ENCODE data around the gene ALK. TPM values are rescaled to one million over a fixed set of nuclear protein-coding genes. Genes with fewer than 3 reads are reported as not detected.

ALK gene
- total RNA-seq, 1 donor from 2014 or later, result 0.52 TPM

DNA sequence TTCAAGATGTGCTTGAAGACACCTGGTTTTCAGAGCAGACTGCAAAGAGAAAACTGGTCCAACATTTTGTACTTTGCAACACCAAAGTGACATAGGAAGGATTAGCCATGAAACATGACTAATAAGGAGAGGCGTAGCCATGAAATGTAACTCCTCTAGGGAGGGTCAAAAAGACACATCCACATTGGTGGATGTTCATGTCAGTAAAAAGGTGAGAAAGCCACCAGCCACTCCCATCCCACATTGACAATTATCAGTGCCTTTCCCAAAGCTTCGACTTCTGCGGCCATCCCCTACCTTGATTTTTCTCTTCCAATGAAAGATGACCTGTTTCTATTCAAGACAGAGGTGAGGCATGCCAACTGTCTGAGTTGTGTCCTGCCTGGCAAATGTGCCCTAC lies 223.2 kb downstream of the ALK start:
- Histone ChIP-seq H3K36me3 (ENCODE audit: control insufficient read depth in 3 of 3, insufficient read depth in 3 of 3, low read length in 3 of 3) (no peaks in the 10 kb centered on the region), H3K4me3 (ENCODE audit: low read length in 3 of 3) (no peak overlapping the region), H3K27me3 (ENCODE audit: control insufficient read depth in 3 of 3, insufficient read depth in 3 of 3, low read length in 3 of 3) (no peaks in the 10 kb centered on the region), H3K27ac (ENCODE audit: low read depth, low read length) (no peak overlapping the region), H3K4me1 (ENCODE audit: control insufficient read depth in 3 of 3, insufficient read depth in 3 of 3, low read length in 3 of 3) (no peaks in the 10 kb centered on the region), H3K9ac (ENCODE audit: low read depth in 1 of 3, low read length in 3 of 3) (no peak overlapping the region), H3K9me3 (ENCODE audit: control insufficient read depth in 3 of 3, low read length in 3 of 3) (no peaks in the 10 kb centered on the region)

DNA sequence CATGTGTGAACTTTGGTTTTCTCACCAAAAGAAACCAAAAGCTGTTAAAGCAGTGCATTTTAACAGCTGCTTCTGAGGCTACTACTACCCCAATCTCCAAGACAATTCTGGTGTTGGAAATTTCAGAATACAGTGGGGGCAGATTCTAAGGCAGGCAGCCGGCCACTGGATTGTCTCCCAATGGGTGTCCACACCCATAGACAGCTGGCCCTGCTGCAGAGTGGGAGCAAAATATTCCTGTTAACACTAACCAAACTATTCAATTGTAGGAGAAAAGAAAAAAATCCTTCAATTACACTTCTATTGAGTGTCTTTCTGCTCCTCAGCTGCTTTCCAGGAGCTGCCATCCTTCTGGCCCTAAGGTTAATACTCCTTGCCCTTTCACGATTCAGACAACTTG lies 223.7 kb downstream of the ALK start:
- H3K27me3 ChIP-seq (ENCODE audit: control insufficient read depth in 3 of 3, insufficient read depth in 3 of 3, low read length in 3 of 3), result no peaks in the 10 kb centered on the region
- no peak overlapping the region for H3K4me3 ChIP-seq (ENCODE audit: low read length in 3 of 3)
- no peak overlapping the region for H3K27ac ChIP-seq (ENCODE audit: low read depth, low read length)
- no peaks in the 10 kb centered on the region for H3K36me3 ChIP-seq (ENCODE audit: control insufficient read depth in 3 of 3, insufficient read depth in 3 of 3, low read length in 3 of 3)
- no peaks in the 10 kb centered on the region for H3K4me1 ChIP-seq (ENCODE audit: control insufficient read depth in 3 of 3, insufficient read depth in 3 of 3, low read length in 3 of 3)
- no peak overlapping the region for H3K9ac ChIP-seq (ENCODE audit: low read depth in 1 of 3, low read length in 3 of 3)
- no peaks in the 10 kb centered on the region for H3K9me3 ChIP-seq (ENCODE audit: control insufficient read depth in 3 of 3, low read length in 3 of 3)

DNA sequence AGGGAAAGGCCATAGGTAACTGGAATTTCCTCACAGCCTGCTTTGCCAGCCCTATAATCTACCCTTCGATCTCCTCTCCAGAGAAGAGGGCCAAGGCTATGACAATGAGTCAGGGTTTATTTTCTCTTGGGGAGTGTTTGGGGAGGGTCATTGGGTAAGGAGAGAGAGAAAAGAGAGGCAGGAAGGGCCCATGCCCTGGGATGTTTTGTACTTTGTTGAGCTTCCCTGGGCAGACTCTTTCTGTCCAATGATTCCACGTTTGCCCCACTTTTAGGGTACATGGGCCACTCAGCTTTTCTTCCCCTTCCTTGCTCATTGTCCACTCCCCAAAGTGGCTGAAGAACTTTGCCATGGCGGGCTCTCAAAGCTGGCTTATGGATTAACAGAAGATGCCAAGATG lies 224.2 kb downstream of the ALK start:
- H3K9me3 ChIP-seq (ENCODE audit: control insufficient read depth in 3 of 3, low read length in 3 of 3), result no peaks in the 10 kb centered on the region
- no peaks in the 10 kb centered on the region for H3K4me1 ChIP-seq (ENCODE audit: control insufficient read depth in 3 of 3, insufficient read depth in 3 of 3, low read length in 3 of 3)
- H3K36me3 ChIP-seq (ENCODE audit: control insufficient read depth in 3 of 3, insufficient read depth in 3 of 3, low read length in 3 of 3), result no peaks in the 10 kb centered on the region
- H3K4me3 ChIP-seq (ENCODE audit: low read length in 3 of 3), result no peak overlapping the region
- no peak overlapping the region for H3K9ac ChIP-seq (ENCODE audit: low read depth in 1 of 3, low read length in 3 of 3)
- no peak overlapping the region for H3K27ac ChIP-seq (ENCODE audit: low read depth, low read length)
- no peaks in the 10 kb centered on the region for H3K27me3 ChIP-seq (ENCODE audit: control insufficient read depth in 3 of 3, insufficient read depth in 3 of 3, low read length in 3 of 3)

GRCh38 chr2:29694741-29695140 lies 226.6 kb downstream of the ALK start:
- Histone ChIP-seq H3K4me1 (ENCODE audit: control insufficient read depth in 3 of 3, insufficient read depth in 3 of 3, low read length in 3 of 3) (no peaks in the 10 kb centered on the region), H3K9ac (ENCODE audit: low read depth in 1 of 3, low read length in 3 of 3) (no peak overlapping the region), H3K4me3 (ENCODE audit: low read length in 3 of 3) (no peak overlapping the region), H3K36me3 (ENCODE audit: control insufficient read depth in 3 of 3, insufficient read depth in 3 of 3, low read length in 3 of 3) (no peaks in the 10 kb centered on the region), H3K27ac (ENCODE audit: low read depth, low read length) (no peak overlapping the region), H3K27me3 (ENCODE audit: control insufficient read depth in 3 of 3, insufficient read depth in 3 of 3, low read length in 3 of 3) (no peaks in the 10 kb centered on the region), H3K9me3 (ENCODE audit: control insufficient read depth in 3 of 3, low read length in 3 of 3) (no peaks in the 10 kb centered on the region)

DNA sequence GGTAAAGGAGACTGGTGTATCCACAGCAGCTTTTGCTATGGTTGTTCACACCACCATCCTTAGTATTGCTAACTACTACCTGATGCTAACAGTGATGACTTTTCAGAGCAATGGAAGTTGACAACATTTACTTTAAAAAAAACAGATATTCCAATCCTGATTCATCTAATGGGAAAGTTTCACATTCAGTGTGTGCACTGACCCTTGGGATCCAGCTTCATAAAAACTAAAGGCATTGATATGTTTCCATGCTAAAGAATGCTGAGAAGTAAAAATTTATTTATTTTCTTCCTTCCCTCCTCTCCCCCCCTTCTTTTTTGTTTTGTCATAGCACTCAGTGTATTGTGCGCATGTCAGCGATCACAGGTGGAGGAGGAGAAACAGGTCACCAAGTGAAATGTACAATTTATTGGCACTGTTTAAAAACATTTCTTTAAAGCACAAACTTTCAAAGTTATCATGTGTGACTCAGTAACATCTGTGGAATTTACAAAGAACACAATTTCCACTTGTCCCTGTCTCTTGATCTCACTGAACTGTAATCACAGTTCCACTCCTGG lies 229.9 kb downstream of the ALK start:
- no peak overlapping the region for H3K9ac ChIP-seq (ENCODE audit: low read depth in 1 of 3, low read length in 3 of 3)
- H3K4me3 ChIP-seq (ENCODE audit: low read length in 3 of 3), result no peak overlapping the region
- H3K27me3 ChIP-seq (ENCODE audit: control insufficient read depth in 3 of 3, insufficient read depth in 3 of 3, low read length in 3 of 3), result peaks cover 0 to 4% (median 0%) of the 10 kb centered on the region in 3 donors
- no peaks in the 10 kb centered on the region for H3K36me3 ChIP-seq (ENCODE audit: control insufficient read depth in 3 of 3, insufficient read depth in 3 of 3, low read length in 3 of 3)
- H3K4me1 ChIP-seq (ENCODE audit: control insufficient read depth in 3 of 3, insufficient read depth in 3 of 3, low read length in 3 of 3), result no peaks in the 10 kb centered on the region
- no peak overlapping the region for H3K27ac ChIP-seq (ENCODE audit: low read depth, low read length)
- H3K9me3 ChIP-seq (ENCODE audit: control insufficient read depth in 3 of 3, low read length in 3 of 3), result no peaks in the 10 kb centered on the region

DNA sequence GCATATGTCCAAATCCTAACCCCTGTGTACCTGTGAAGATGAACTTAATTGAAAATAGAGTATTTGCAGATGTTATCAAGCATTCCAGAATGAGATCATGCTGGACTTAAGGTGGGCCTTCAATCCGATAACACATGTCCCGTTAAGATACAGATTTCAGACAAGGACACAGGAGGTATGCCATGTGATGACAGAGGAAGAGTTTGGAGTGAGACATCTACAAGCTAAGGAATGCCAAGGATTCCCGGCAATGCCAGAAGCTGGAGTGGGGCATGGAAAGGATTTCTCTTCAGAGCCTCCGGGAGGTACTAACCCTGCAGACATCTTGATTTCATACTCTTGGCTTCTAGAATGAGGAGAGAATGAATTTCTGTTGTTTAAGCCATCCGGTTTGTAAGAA lies 231.7 kb downstream of the ALK start:
- no peaks in the 10 kb centered on the region for H3K9me3 ChIP-seq (ENCODE audit: control insufficient read depth in 3 of 3, low read length in 3 of 3)
- no peak overlapping the region for H3K4me3 ChIP-seq (ENCODE audit: low read length in 3 of 3)
- H3K9ac ChIP-seq (ENCODE audit: low read depth in 1 of 3, low read length in 3 of 3), result no peak overlapping the region
- no peaks in the 10 kb centered on the region for H3K36me3 ChIP-seq (ENCODE audit: control insufficient read depth in 3 of 3, insufficient read depth in 3 of 3, low read length in 3 of 3)
- H3K27me3 ChIP-seq (ENCODE audit: control insufficient read depth in 3 of 3, insufficient read depth in 3 of 3, low read length in 3 of 3), result peaks cover 0 to 4% (median 0%) of the 10 kb centered on the region in 3 donors
- H3K27ac ChIP-seq (ENCODE audit: low read depth, low read length), result no peak overlapping the region
- H3K4me1 ChIP-seq (ENCODE audit: control insufficient read depth in 3 of 3, insufficient read depth in 3 of 3, low read length in 3 of 3), result no peaks in the 10 kb centered on the region

GRCh38 chr2:29688429-29688828 lies 233.0 kb downstream of the ALK start:
- no peak overlapping the region for H3K27ac ChIP-seq (ENCODE audit: low read depth, low read length)
- H3K9me3 ChIP-seq (ENCODE audit: control insufficient read depth in 3 of 3, low read length in 3 of 3), result no peaks in the 10 kb centered on the region
- H3K4me1 ChIP-seq (ENCODE audit: control insufficient read depth in 3 of 3, insufficient read depth in 3 of 3, low read length in 3 of 3), result no peaks in the 10 kb centered on the region
- no peak overlapping the region for H3K4me3 ChIP-seq (ENCODE audit: low read length in 3 of 3)
- H3K36me3 ChIP-seq (ENCODE audit: control insufficient read depth in 3 of 3, insufficient read depth in 3 of 3, low read length in 3 of 3), result no peaks in the 10 kb centered on the region
- no peak overlapping the region for H3K9ac ChIP-seq (ENCODE audit: low read depth in 1 of 3, low read length in 3 of 3)
- H3K27me3 ChIP-seq (ENCODE audit: control insufficient read depth in 3 of 3, insufficient read depth in 3 of 3, low read length in 3 of 3), result peaks cover 0 to 4% (median 0%) of the 10 kb centered on the region in 3 donors

- Histone ChIP-seq H3K36me3 (ENCODE audit: control insufficient read depth in 3 of 3, insufficient read depth in 3 of 3, low read length in 3 of 3) (no peaks in the 10 kb centered on the region), H3K27me3 (ENCODE audit: control insufficient read depth in 3 of 3, insufficient read depth in 3 of 3, low read length in 3 of 3) (peaks cover 0 to 4% (median 0%) of the 10 kb centered on the region in 3 donors), H3K27ac (ENCODE audit: low read depth, low read length) (no peak overlapping the region), H3K9ac (ENCODE audit: low read depth in 1 of 3, low read length in 3 of 3) (no peak overlapping the region), H3K9me3 (ENCODE audit: control insufficient read depth in 3 of 3, low read length in 3 of 3) (no peaks in the 10 kb centered on the region), H3K4me1 (ENCODE audit: control insufficient read depth in 3 of 3, insufficient read depth in 3 of 3, low read length in 3 of 3) (no peaks in the 10 kb centered on the region), H3K4me3 (ENCODE audit: low read length in 3 of 3) (no peak overlapping the region)
Measured at GRCh38 chr2:29687121-29687520, 234.3 kb downstream of the ALK start.

DNA sequence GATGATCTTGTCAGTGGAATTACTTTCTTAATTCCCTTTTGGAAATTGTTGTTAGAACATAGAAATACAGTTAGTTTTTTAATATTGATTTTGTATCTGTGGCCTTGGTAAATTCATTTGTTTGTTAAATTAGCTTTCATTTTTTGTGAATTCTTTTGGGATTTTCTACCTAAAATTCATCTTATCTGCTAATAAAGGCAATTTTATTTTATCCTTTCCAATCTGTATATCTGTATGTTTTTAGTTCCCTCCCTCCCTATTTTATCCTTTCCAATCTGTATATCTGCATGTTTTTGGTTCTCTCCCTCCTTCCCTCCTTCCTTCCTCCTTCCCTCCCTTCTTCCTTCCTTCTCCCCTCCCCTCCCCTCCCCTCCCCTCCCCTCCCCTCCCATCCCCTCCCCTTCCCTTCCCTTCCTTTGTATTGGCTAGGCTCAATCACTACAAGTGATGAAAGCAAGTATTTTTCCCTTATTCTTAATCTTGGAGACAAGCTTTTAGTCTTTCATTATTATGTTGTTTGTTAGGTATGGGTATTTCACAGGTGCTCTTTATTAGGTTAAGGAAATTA lies 244.4 kb downstream of the ALK start:
- Histone ChIP-seq H3K9ac (ENCODE audit: low read depth in 1 of 3, low read length in 3 of 3) (no peak overlapping the region), H3K27ac (ENCODE audit: low read depth, low read length) (no peak overlapping the region), H3K36me3 (ENCODE audit: control insufficient read depth in 3 of 3, insufficient read depth in 3 of 3, low read length in 3 of 3) (no peaks in the 10 kb centered on the region), H3K9me3 (ENCODE audit: control insufficient read depth in 3 of 3, low read length in 3 of 3) (peaks cover 0 to 2% (median 0%) of the 10 kb centered on the region in 3 donors), H3K27me3 (ENCODE audit: control insufficient read depth in 3 of 3, insufficient read depth in 3 of 3, low read length in 3 of 3) (no peaks in the 10 kb centered on the region), H3K4me1 (ENCODE audit: control insufficient read depth in 3 of 3, insufficient read depth in 3 of 3, low read length in 3 of 3) (no peaks in the 10 kb centered on the region), H3K4me3 (ENCODE audit: low read length in 3 of 3) (no peak overlapping the region)

GRCh38 chr2:29664578-29664977 lies 256.8 kb downstream of the ALK start:
- H3K36me3 ChIP-seq (ENCODE audit: control insufficient read depth in 3 of 3, insufficient read depth in 3 of 3, low read length in 3 of 3), result no peaks in the 10 kb centered on the region

More at GRCh38 chr2:29664578-29664977, 256.8 kb downstream of the ALK start:
- Histone ChIP-seq H3K4me3 (ENCODE audit: low read length in 3 of 3) (no peak overlapping the region), H3K4me1 (ENCODE audit: control insufficient read depth in 3 of 3, insufficient read depth in 3 of 3, low read length in 3 of 3) (no peaks in the 10 kb centered on the region), H3K27me3 (ENCODE audit: control insufficient read depth in 3 of 3, insufficient read depth in 3 of 3, low read length in 3 of 3) (no peaks in the 10 kb centered on the region), H3K27ac (ENCODE audit: low read depth, low read length) (no peak overlapping the region), H3K9ac (ENCODE audit: low read depth in 1 of 3, low read length in 3 of 3) (no peak overlapping the region), H3K9me3 (ENCODE audit: control insufficient read depth in 3 of 3, low read length in 3 of 3) (no peaks in the 10 kb centered on the region)

Measured in skeletal muscle tissue (tissue), 4 donors.